Activated naive CD4-positive, alpha-beta T cell treated with anti-CD3 and anti-CD28 coated beads, Interleukin-2, amount 50 U/mL, for 16 hours (primary cell): Measurements from ENCODE around the gene RNF220.
"Not testable (repeated sequence)": the region's sequence is repeated elsewhere in the genome, so short reads cannot be mapped to it uniquely, and the experiment has no call there.

ENCODE experiments used
- DNase-seq: peaks from one replicate; pipeline ENCODE4 v3.0.0-alpha.2; 2020

Gene RNF220

GRCh38 chr1:44497422-44498170, 92.5 kb downstream of the RNF220 start:
- DNase-seq, result no peak

GRCh38 chr1:44499306-44499705, 94.3 kb downstream of the RNF220 start:
- no peak for DNase-seq

- no peak for DNase-seq
Measured at GRCh38 chr1:44500181-44501046, 95.4 kb downstream of the RNF220 start.

GRCh38 chr1:44501047-44501890, 96.2 kb downstream of the RNF220 start:
- DNase-seq, result no peak

GRCh38 chr1:44502823-44503222, 97.8 kb downstream of the RNF220 start:
- DNase-seq, result not testable (repeated sequence)

GRCh38 chr1:44503625-44504024, 98.6 kb downstream of the RNF220 start:
- DNase-seq, result no peak

GRCh38 chr1:44505210-44505993, 100.3 kb downstream of the RNF220 start:
- no peak for DNase-seq

- no peak for DNase-seq
Measured at GRCh38 chr1:44507490-44508396, 102.7 kb downstream of the RNF220 start.

- no peak for DNase-seq
Measured at GRCh38 chr1:44508397-44508745, 103.3 kb downstream of the RNF220 start.

GRCh38 chr1:44511363-44511762, 106.3 kb downstream of the RNF220 start:
- no peak for DNase-seq

- DNase-seq, result no peak
Measured at GRCh38 chr1:44511769-44512168, 106.7 kb downstream of the RNF220 start.

- DNase-seq, result no peak
Measured at GRCh38 chr1:44512313-44512885, 107.3 kb downstream of the RNF220 start.

- no peak for DNase-seq
Measured at GRCh38 chr1:44513111-44513510, 108.1 kb downstream of the RNF220 start.

- no peak for DNase-seq
Measured at GRCh38 chr1:44514673-44515072, 109.6 kb downstream of the RNF220 start.

- no peak for DNase-seq
Measured at GRCh38 chr1:44515416-44515815, 110.4 kb downstream of the RNF220 start.

- DNase-seq, result no peak
Measured at GRCh38 chr1:44519035-44519676, 114.1 kb downstream of the RNF220 start.

GRCh38 chr1:44521378-44522080, 116.5 kb downstream of the RNF220 start:
- DNase-seq, result no peak

GRCh38 chr1:44523593-44524591, 118.8 kb downstream of the RNF220 start:
- no peak for DNase-seq
